ENCODE measurements around the gene MCC. TPM values are rescaled to one million over a fixed set of nuclear protein-coding genes. Genes with fewer than 3 reads are reported as not detected.

The MCC gene
- total RNA-seq, 1 donor from 2014 or later, result 47.9 TPM

- Histone ChIP-seq H3K27me3 (no peaks in the 10 kb centered on the region), H3K4me3 (peak overlapping the region; percentile 64 to 67), H3K27ac (peak overlapping the region; percentile 88), H3K36me3 (no peaks in the 10 kb centered on the region), H3K4me1 (peaks cover 26% of the 10 kb centered on the region), H3K9me3 (no peaks in the 10 kb centered on the region)
- no peak for DNase-seq (ENCODE audit: extremely low spot score in 2 of 2)
- intact Hi-C loops (cut with DNase I), result no loop called here
- TF ChIP-seq POLR2A (IDR thresholded peaks at IDR 0.05) (no peak), CTCF (IDR thresholded peaks at IDR 0.05) (no peak), POLR2AphosphoS5 (IDR thresholded peaks at IDR 0.05; ENCODE audit: insufficient read depth in 1 of 2, low read depth in 1 of 2) (no peak)
Measured at GRCh38 chr5:113293068-113293974, 194.9 kb downstream of the MCC start.

GRCh38 chr5:113292462-113292861 lies 195.8 kb downstream of the MCC start:
- Histone ChIP-seq H3K27ac (peak overlapping the region; percentile 88), H3K27me3 (no peaks in the 10 kb centered on the region), H3K4me1 (peaks cover 26% of the 10 kb centered on the region), H3K4me3 (peak overlapping the region; percentile 64 to 67), H3K36me3 (no peaks in the 10 kb centered on the region), H3K9me3 (no peaks in the 10 kb centered on the region)
- intact Hi-C loops (cut with DNase I), result no loop called here
- TF ChIP-seq CTCF (IDR thresholded peaks at IDR 0.05), result no peak
- TF ChIP-seq POLR2A (IDR thresholded peaks at IDR 0.05), result no peak
- no peak for TF ChIP-seq POLR2AphosphoS5 (IDR thresholded peaks at IDR 0.05; ENCODE audit: insufficient read depth in 1 of 2, low read depth in 1 of 2)
- no peak for DNase-seq (ENCODE audit: extremely low spot score in 2 of 2)

- DNase-seq (ENCODE audit: extremely low spot score in 2 of 2), result no peak
- peaks cover 31% of the 10 kb centered on the region for H3K4me1 ChIP-seq
- no peaks in the 10 kb centered on the region for H3K9me3 ChIP-seq
- no peak overlapping the region for H3K4me3 ChIP-seq
- intact Hi-C loops (cut with DNase I), result no loop called here
- no peaks in the 10 kb centered on the region for H3K36me3 ChIP-seq
- H3K27me3 ChIP-seq, result no peaks in the 10 kb centered on the region
- no peak overlapping the region for H3K27ac ChIP-seq
- TF ChIP-seq POLR2A (IDR thresholded peaks at IDR 0.05), result no peak
- TF ChIP-seq POLR2AphosphoS5 (IDR thresholded peaks at IDR 0.05; ENCODE audit: insufficient read depth in 1 of 2, low read depth in 1 of 2), result no peak
- no peak for TF ChIP-seq CTCF (IDR thresholded peaks at IDR 0.05)
Measured at GRCh38 chr5:113283558-113283957, 204.7 kb downstream of the MCC start.

DNA sequence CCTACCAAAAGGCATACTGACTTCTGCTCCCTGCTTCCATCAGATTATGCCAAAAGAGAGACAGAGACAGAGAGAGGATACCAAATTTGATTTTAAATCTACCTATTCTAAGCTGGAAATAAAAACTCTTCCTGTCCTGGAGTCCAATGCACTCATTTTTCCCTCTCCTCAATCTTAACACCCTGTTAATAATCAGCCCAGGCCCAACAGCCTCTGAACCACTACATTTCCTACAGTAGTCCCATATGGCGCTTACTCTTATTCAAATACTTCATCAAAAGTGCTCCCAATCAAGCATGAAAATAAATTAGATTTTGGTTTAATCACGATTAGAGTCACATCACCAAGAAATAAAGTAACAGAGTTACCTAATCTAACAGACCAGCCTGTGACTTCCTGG lies 205.8 kb downstream of the MCC start:
- no peak for DNase-seq (ENCODE audit: extremely low spot score in 2 of 2)
- Histone ChIP-seq H3K4me3 (no peak overlapping the region), H3K27ac (no peak overlapping the region), H3K27me3 (no peaks in the 10 kb centered on the region), H3K4me1 (peaks cover 31% of the 10 kb centered on the region), H3K9me3 (no peaks in the 10 kb centered on the region), H3K36me3 (no peaks in the 10 kb centered on the region)
- TF ChIP-seq POLR2AphosphoS5 (IDR thresholded peaks at IDR 0.05; ENCODE audit: insufficient read depth in 1 of 2, low read depth in 1 of 2) (no peak), POLR2A (IDR thresholded peaks at IDR 0.05) (no peak), CTCF (IDR thresholded peaks at IDR 0.05) (no peak)
- intact Hi-C loops (cut with DNase I), result no loop called here

GRCh38 chr5:113281194-113281593 lies 207.1 kb downstream of the MCC start:
- no peaks in the 10 kb centered on the region for H3K9me3 ChIP-seq
- DNase-seq (ENCODE audit: extremely low spot score in 2 of 2), result no peak
- no peak overlapping the region for H3K4me3 ChIP-seq
- peaks cover 34% of the 10 kb centered on the region for H3K4me1 ChIP-seq
- H3K27me3 ChIP-seq, result no peaks in the 10 kb centered on the region
- intact Hi-C loops (cut with DNase I), result no loop called here
- no peak overlapping the region for H3K27ac ChIP-seq
- TF ChIP-seq CTCF (IDR thresholded peaks at IDR 0.05) (no peak), POLR2A (IDR thresholded peaks at IDR 0.05) (no peak), POLR2AphosphoS5 (IDR thresholded peaks at IDR 0.05; ENCODE audit: insufficient read depth in 1 of 2, low read depth in 1 of 2) (no peak)
- H3K36me3 ChIP-seq, result no peaks in the 10 kb centered on the region
